ENCODE data around the gene CCDC43. TPM values are rescaled to one million over a fixed set of nuclear protein-coding genes. Genes with fewer than 3 reads are reported as not detected.
"Not testable (repeated sequence)": the region's sequence is repeated elsewhere in the genome, so short reads cannot be mapped to it uniquely, and the experiment has no call there.

The CCDC43 gene
- 31.0 and 33.4 TPM in 2 replicates for total RNA-seq
- polyA plus RNA-seq: 27.7 and 39.2 TPM in 2 replicates

GRCh38 chr17:44689477-44690217 is at the start of gene CCDC43:
TSS of gene CCDC43 (minus strand) at chr17:44689776. CDS start at chr17:44689753, 23 bp downstream.
- peaks cover 5% of the 10 kb centered on the region for H3K4me1 ChIP-seq (ENCODE audit: low read depth)
- DNase-seq (ENCODE audit: low read depth in 1 of 2, low spot score in 1 of 2): peak; percentile 94 to 97
- H3K4me3 ChIP-seq: peak within 1 kb of the TSS; percentile 77
- peak within 1 kb of the TSS; percentile 92 for H3K27ac ChIP-seq
- no peak for TF ChIP-seq CTCF (IDR thresholded peaks at IDR 0.05; ENCODE audit: low read depth, low read length)
- H3K27me3 ChIP-seq: no peaks in the 10 kb centered on the region
- no peaks in the 10 kb centered on the region for H3K9me3 ChIP-seq (ENCODE audit: low read depth)
- H3K36me3 ChIP-seq: no peaks in the 10 kb centered on the region

- no peak for TF ChIP-seq CTCF (IDR thresholded peaks at IDR 0.05; ENCODE audit: low read depth, low read length)
- Histone ChIP-seq H3K4me1 (ENCODE audit: low read depth) (peaks cover 8% of the 10 kb centered on the region), H3K4me3 (no peak overlapping the region), H3K36me3 (no peaks in the 10 kb centered on the region), H3K9me3 (ENCODE audit: low read depth) (no peaks in the 10 kb centered on the region), H3K27me3 (no peaks in the 10 kb centered on the region), H3K27ac (no peak overlapping the region)
- DNase-seq (ENCODE audit: low read depth in 1 of 2, low spot score in 1 of 2): no peak
Observed at GRCh38 chr17:44738214-44738906, 48.8 kb upstream of the CCDC43 start.

GRCh38 chr17:44736551-44737240 is 47.1 kb upstream of the CCDC43 start:
- H3K27me3 ChIP-seq: no peaks in the 10 kb centered on the region
- peak in 1 of 2 donors; percentile 59 for DNase-seq (ENCODE audit: low read depth in 1 of 2, low spot score in 1 of 2)
- H3K4me3 ChIP-seq: no peak overlapping the region
- no peaks in the 10 kb centered on the region for H3K9me3 ChIP-seq (ENCODE audit: low read depth)
- H3K27ac ChIP-seq: peak overlapping the region; percentile 49
- no peak for TF ChIP-seq CTCF (IDR thresholded peaks at IDR 0.05; ENCODE audit: low read depth, low read length)
- peaks cover 8% of the 10 kb centered on the region for H3K4me1 ChIP-seq (ENCODE audit: low read depth)
- no peaks in the 10 kb centered on the region for H3K36me3 ChIP-seq

GRCh38 chr17:44734272-44734671 is 44.7 kb upstream of the CCDC43 start:
- Histone ChIP-seq H3K4me1 (ENCODE audit: low read depth) (peaks cover 8% of the 10 kb centered on the region), H3K36me3 (no peaks in the 10 kb centered on the region), H3K27ac (no peak overlapping the region), H3K4me3 (no peak overlapping the region), H3K27me3 (no peaks in the 10 kb centered on the region), H3K9me3 (ENCODE audit: low read depth) (no peaks in the 10 kb centered on the region)
- no peak for TF ChIP-seq CTCF (IDR thresholded peaks at IDR 0.05; ENCODE audit: low read depth, low read length)
- DNase-seq (ENCODE audit: low read depth in 1 of 2, low spot score in 1 of 2): no peak

- DNase-seq (ENCODE audit: low read depth in 1 of 2, low spot score in 1 of 2): peak; percentile 9 to 74
- Histone ChIP-seq H3K4me3 (no peak overlapping the region), H3K4me1 (ENCODE audit: low read depth) (peaks cover 8% of the 10 kb centered on the region), H3K9me3 (ENCODE audit: low read depth) (no peaks in the 10 kb centered on the region), H3K27ac (no peak overlapping the region), H3K36me3 (no peaks in the 10 kb centered on the region), H3K27me3 (no peaks in the 10 kb centered on the region)
- TF ChIP-seq CTCF (IDR thresholded peaks at IDR 0.05; ENCODE audit: low read depth, low read length): peak; percentile 35
Observed at GRCh38 chr17:44733753-44734152, 44.2 kb upstream of the CCDC43 start.

GRCh38 chr17:44726121-44726520 is 36.5 kb upstream of the CCDC43 start:
- H3K4me3 ChIP-seq; DNase-seq (ENCODE audit: low read depth in 1 of 2, low spot score in 1 of 2); H3K36me3 ChIP-seq; H3K27me3 ChIP-seq; H3K4me1 ChIP-seq (ENCODE audit: low read depth); H3K9me3 ChIP-seq (ENCODE audit: low read depth); H3K27ac ChIP-seq: not testable (repeated sequence)
